Osteoblast (primary cell): ENCODE results near the gene SNRNP70. TPM values are rescaled to one million over a fixed set of nuclear protein-coding genes. Genes with fewer than 3 reads are reported as not detected.

Experiments used
- DNase-seq: peaks from one replicate; pipeline ENCODE4 v3.0.0; 2011; ENCODE audit warnings: low spot score, mixed read lengths; ENCODE audit not compliant: insufficient read length; ENCODE audit errors: missing footprints
- H2AFZ ChIP-seq: 2 replicates; pipeline ENCODE4 v1.6.0; 2011; ENCODE audit warnings: mild to moderate bottlenecking, low read length
- H3K27ac ChIP-seq: 2 replicates; pipeline ENCODE4 v1.5.1; 2011; ENCODE audit warnings: mild to moderate bottlenecking, low read depth, low read length, moderate library complexity
- H3K27me3 ChIP-seq: 2 replicates; pipeline ENCODE4 v1.6.0; 2012; ENCODE audit warnings: mild to moderate bottlenecking, control low read depth, inconsistent platforms, low read length, moderate library complexity; ENCODE audit not compliant: insufficient read depth
- H3K36me3 ChIP-seq: 2 replicates; pipeline ENCODE4 v1.5.1; 2011; ENCODE audit warnings: mild to moderate bottlenecking, low read length, control low read depth, moderate library complexity; ENCODE audit not compliant: insufficient read depth
- H3K4me1 ChIP-seq: 2 replicates; pipeline ENCODE4 v1.5.1; 2011; ENCODE audit warnings: mild to moderate bottlenecking, low read length, control low read depth, moderate library complexity; ENCODE audit not compliant: insufficient read depth
- H3K4me2 ChIP-seq: 2 replicates; pipeline ENCODE4 v1.6.0; 2011; ENCODE audit warnings: mild to moderate bottlenecking, low read length; ENCODE audit not compliant: insufficient read depth
- H3K4me3 ChIP-seq: fragments of 200-600 bp; sonication (generic); 3 replicates; pipeline ENCODE4 v1.5.1; 2012; ENCODE audit warnings: mild to moderate bottlenecking, low read length, inconsistent platforms; ENCODE audit not compliant: insufficient read depth
- H3K79me2 ChIP-seq: 2 replicates; pipeline ENCODE4 v1.6.0; 2012; ENCODE audit warnings: mild to moderate bottlenecking, low read length, control low read depth, inconsistent platforms; ENCODE audit not compliant: insufficient read depth
- H3K9me3 ChIP-seq: 2 replicates; pipeline ENCODE4 v1.5.1; 2011; ENCODE audit warnings: low read depth, low read length, control low read depth
- H4K20me1 ChIP-seq: 2 replicates; pipeline ENCODE4 v1.6.0; 2012; ENCODE audit warnings: mild to moderate bottlenecking, low read length, control low read depth; ENCODE audit not compliant: insufficient read depth
- total RNA-seq: library from RNA; depleted of rRNA; stranded (reverse); fragments of >200 nt; gene quantifications from 2 replicates; pipeline ENCODE4 v1.2.3, GENCODE V29; 2012
- TF ChIP-seq, protein P1 (sequence below): IDR thresholded peaks from 2 replicates; pipeline ENCODE4 v1.5.1; 2011; ENCODE audit warnings: mild to moderate bottlenecking, low read depth, low read length, moderate library complexity; ENCODE audit errors: extremely low read depth

Gene SNRNP70
- total RNA-seq, 1 donor = 111 TPM

DNA sequence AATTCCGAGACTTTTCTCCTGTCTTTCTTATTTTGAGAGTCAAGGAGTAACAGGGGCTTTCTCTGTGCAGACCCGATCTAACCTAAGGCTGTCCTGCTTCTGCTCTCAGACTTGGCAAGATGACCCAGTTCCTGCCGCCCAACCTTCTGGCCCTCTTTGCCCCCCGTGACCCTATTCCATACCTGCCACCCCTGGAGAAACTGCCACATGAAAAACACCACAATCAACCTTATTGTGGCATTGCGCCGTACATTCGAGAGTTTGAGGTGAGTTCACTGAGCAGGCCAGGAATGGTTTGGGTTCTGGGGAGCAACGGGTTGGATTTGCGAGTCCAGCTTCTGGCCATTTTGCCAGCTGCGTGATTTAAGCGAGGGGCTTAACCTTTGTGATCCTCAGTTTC, 1.0 kb downstream of the SNRNP70 start:
- Histone ChIP-seq H3K4me3 (peak overlapping the region; percentile 94), H3K36me3 (peaks cover 35% of the 10 kb centered on the region), H3K4me2 (peak overlapping the region; percentile 100), H2AFZ (no peak overlapping the region), H4K20me1 (peaks cover 47% of the 10 kb centered on the region), H3K79me2 (peaks cover 58% of the 10 kb centered on the region), H3K4me1 (peaks cover 22% of the 10 kb centered on the region), H3K27me3 (no peaks in the 10 kb centered on the region), H3K9me3 (no peaks in the 10 kb centered on the region), H3K27ac (peak overlapping the region; percentile 89)
- TF ChIP-seq, protein P1, sequence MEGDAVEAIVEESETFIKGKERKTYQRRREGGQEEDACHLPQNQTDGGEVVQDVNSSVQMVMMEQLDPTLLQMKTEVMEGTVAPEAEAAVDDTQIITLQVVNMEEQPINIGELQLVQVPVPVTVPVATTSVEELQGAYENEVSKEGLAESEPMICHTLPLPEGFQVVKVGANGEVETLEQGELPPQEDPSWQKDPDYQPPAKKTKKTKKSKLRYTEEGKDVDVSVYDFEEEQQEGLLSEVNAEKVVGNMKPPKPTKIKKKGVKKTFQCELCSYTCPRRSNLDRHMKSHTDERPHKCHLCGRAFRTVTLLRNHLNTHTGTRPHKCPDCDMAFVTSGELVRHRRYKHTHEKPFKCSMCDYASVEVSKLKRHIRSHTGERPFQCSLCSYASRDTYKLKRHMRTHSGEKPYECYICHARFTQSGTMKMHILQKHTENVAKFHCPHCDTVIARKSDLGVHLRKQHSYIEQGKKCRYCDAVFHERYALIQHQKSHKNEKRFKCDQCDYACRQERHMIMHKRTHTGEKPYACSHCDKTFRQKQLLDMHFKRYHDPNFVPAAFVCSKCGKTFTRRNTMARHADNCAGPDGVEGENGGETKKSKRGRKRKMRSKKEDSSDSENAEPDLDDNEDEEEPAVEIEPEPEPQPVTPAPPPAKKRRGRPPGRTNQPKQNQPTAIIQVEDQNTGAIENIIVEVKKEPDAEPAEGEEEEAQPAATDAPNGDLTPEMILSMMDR = no peak
- peak; percentile 22 for DNase-seq

- H3K4me1 ChIP-seq = peaks cover 13% of the 10 kb centered on the region
- H4K20me1 ChIP-seq = peaks cover 60% of the 10 kb centered on the region
- peaks cover 78% of the 10 kb centered on the region for H3K36me3 ChIP-seq
- TF ChIP-seq, protein P1 = no peak
- no peaks in the 10 kb centered on the region for H3K27me3 ChIP-seq
- H3K9me3 ChIP-seq = no peaks in the 10 kb centered on the region
- no peak for DNase-seq
- H3K4me3 ChIP-seq = no peak overlapping the region
- no peak overlapping the region for H3K4me2 ChIP-seq
- H3K79me2 ChIP-seq = peaks cover 94% of the 10 kb centered on the region
- no peak overlapping the region for H3K27ac ChIP-seq
- H2AFZ ChIP-seq = no peak overlapping the region
Observed at GRCh38 chr19:49091391-49092038, 6.3 kb downstream of the SNRNP70 start.

- Histone ChIP-seq H3K4me3 (no peak overlapping the region), H3K27me3 (no peaks in the 10 kb centered on the region), H2AFZ (no peak overlapping the region), H3K4me1 (peaks cover 1% of the 10 kb centered on the region), H3K9me3 (no peaks in the 10 kb centered on the region), H3K4me2 (no peak overlapping the region), H3K36me3 (peaks cover 81% of the 10 kb centered on the region), H3K79me2 (peaks cover 92% of the 10 kb centered on the region), H4K20me1 (peaks cover 52% of the 10 kb centered on the region), H3K27ac (no peak overlapping the region)
- DNase-seq = no peak
- TF ChIP-seq, protein P1 = no peak
Observed at GRCh38 chr19:49092686-49093085, 7.4 kb downstream of the SNRNP70 start.

DNA sequence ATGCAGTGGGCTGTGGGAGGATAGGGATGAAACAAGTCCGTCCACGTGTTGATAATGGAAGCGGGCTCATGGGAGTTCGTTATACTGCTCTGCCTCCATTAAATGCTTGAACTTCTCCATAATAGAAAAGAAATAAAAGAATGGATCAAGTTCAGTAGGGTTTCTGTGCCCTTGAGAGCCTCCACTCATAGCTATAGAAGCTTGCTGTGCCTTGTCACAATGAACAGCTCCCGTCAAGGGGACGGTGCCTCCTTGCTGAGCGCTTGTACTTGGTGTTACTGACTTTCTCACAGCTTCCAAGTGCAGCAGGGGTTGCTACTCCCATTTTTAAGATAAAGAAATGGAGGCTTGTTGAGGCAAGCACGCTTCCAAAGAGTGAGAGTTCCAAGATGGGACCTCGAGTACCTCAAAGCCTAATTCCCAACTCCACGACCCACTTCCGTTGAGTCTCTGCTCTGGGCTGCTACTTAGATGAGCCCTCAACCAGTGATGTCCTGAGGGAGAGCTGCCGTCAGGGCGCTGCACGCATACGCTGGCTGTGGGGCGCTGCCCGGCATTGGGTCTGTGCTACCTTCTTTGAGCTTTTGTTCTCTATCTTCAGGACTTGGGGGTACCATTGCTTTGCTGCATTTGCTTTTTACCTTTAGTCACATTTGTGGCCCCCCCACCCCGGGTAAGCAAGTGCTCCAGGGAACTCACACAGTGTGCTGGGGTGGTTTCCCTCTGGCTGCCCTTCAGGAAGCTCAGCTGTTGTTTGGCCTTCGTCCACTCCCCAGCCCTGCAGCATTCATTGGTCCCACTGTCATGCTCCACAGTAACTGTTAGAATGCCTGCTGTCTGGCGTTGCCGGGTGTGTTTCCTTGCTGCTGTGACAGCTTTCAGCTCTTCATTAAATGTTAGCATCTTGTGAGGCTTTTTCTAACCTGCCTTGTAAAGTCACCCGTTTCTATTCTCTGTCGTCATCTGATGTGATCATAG, 9.5 kb downstream of the SNRNP70 start:
- Histone ChIP-seq H3K4me2 (no peak overlapping the region), H3K27ac (no peak overlapping the region)

More for the DNA sequence above, 9.5 kb downstream of the SNRNP70 start:
- peaks cover 88% of the 10 kb centered on the region for H3K36me3 ChIP-seq
- no peak overlapping the region for H2AFZ ChIP-seq
- TF ChIP-seq, protein P1 = no peak
- H3K27me3 ChIP-seq = no peaks in the 10 kb centered on the region
- H3K9me3 ChIP-seq = no peaks in the 10 kb centered on the region
- peaks cover 89% of the 10 kb centered on the region for H3K79me2 ChIP-seq
- DNase-seq = peak; percentile 34
- no peaks in the 10 kb centered on the region for H3K4me1 ChIP-seq
- H3K4me3 ChIP-seq = no peak overlapping the region
- peaks cover 54% of the 10 kb centered on the region for H4K20me1 ChIP-seq
